Fibroblast of peridontal ligament (primary cell): ENCODE measurements around the gene CDV3.
"Not testable (repeated sequence)": the region's sequence is repeated elsewhere in the genome, so short reads cannot be mapped to it uniquely, and the experiment has no call there.

Experiments used
- DNase-seq: peaks from one replicate; pipeline ENCODE4 v3.0.0-alpha.2; 2010; ENCODE audit errors: extremely low read depth

CDV3 gene

DNA sequence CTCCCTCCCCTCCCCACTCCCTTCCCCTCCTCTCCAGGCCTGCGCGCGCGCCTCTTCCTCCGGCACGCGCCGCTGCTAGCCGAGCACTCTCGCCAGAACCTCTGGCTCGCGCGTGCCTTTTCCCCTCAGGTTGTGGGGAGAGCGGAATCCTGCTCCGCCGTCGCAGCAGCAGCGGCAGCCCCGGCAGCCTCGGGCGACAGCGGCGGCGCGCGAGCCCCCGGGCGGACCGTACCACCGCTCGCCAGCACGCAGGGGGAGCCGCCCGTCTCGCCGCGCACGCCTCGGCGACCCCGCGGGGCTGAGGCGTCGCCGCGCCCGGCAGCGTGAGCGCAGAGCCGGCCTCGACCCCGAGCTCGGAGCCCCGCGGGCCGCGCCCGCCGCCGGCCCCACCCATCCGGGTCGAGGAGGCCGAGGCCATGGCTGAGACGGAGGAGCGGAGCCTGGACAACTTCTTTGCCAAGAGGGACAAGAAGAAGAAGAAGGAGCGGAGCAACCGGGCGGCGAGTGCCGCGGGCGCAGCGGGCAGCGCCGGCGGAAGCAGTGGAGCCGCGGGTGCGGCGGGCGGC lies at the start of gene CDV3:
CDV3 (plus strand) TSS at position 58 of the 566 bp plus-strand sequence; CDS start at position 417, 359 bp downstream.
- DNase-seq: no peak

- DNase-seq: not testable (repeated sequence)
These were observed 49.7 kb upstream of the CDV3 start for GRCh38 chr3:133523758-133524157.

DNA sequence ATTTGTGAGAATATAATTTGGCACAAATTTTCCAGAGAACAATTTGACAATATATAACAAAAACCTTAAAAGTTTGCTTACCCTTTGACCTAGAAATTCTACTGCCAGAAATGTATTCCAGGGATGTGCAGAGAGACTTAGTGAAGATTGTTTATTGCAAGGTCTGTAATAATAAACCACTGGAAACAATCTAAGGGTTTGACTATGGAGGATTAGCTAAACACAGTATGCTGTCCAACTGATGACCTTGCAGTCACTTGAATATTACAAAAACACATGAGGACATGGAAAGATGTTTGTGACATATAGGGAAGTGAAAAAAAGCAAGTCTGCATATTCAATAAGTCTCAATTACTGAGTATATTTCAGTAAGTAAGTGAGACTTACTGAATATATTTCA lies 48.1 kb upstream of the CDV3 start:
- peak; percentile 14 for DNase-seq

DNA sequence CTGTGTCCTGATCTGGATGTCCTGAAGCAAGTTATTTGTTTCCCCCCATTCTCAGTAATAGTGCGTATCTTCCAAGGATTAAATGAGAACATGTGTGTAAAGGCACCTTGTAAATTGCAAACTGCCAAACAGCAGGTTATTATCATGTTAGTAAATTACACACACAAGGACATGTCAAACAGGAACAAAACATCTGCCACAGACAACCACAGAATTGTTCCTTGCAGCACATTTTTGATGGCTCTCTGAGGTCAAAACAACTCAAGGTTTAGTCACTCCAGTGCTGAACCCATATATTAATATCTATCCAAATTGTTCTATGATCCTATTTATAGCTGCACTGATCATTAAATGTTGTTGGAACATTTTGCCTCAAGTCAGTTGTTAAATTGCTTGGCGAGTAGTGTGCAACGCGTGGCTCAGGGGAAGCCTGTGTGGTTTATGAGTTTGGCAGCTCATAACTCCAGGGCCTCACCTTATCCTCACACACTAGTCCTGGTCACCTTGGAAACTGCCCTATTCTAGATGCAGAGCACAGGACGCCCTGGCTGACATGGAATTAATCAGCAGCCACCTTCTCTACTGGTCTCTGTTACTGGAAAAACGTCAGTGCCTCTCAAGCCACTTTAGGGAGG lies 46.3 kb upstream of the CDV3 start:
- DNase-seq: no peak

GRCh38 chr3:133529809-133530208 lies 43.7 kb upstream of the CDV3 start:
- no peak for DNase-seq

DNA sequence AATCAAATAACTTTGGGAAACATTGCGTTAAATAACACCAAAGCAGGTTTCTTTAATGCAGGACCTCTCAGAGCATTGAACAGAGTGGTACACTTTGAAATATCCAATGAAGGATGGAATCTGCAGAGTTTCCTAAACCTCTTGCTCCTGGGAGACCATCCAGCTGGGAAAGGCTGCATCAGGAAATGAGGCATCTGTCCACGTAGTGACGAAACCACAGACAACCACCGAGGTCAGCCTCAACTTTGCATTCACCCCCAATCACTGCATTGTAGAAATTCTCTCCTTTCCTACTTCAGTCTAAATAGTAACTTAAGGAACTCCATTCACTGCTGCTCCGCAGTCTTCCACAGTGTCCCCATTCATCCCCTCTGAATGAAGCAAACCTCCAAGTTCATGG lies 41.5 kb upstream of the CDV3 start:
- DNase-seq: peak; percentile 88

DNA sequence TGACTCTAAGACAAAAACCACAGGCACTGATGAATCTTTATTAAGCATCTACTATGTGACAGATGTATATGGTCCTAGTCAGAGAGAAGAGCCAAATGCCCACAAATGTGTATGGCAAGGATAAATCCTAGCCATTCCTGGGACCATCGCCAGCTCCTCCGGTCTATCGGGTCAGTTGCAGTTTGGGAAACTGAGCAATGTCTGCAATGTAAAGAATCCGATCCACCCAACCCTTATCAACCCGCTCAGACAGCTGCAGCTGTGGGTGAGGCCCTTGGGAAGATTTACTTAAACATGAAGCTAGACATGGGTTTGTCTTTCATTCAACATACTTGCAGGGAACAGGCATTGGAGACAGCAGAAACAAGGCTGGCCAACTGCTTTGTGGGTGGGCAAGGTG lies 40.5 kb upstream of the CDV3 start:
- DNase-seq: no peak

GRCh38 chr3:133535971-133536881 lies 37.3 kb upstream of the CDV3 start:
- peak; percentile 97 for DNase-seq

DNA sequence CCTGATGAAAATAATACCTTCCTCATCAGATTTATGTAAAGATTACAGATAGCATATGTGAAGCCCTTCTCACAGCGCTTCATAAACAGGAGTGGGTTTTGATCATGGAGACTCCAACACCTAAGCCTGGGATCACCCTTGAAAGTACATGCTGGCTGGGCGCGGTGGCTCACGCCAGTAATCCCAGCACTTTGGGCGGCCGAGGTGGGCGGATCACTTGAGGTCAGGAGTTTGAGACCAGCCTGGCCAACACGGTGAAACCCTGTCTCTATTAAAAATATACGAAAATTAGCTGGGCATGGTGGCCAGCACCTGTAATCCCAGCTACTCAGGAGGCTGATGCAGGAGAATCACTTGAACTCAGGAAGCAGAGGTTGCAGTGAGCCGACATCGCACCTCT lies 36.4 kb upstream of the CDV3 start:
- DNase-seq: not testable (repeated sequence)

DNA sequence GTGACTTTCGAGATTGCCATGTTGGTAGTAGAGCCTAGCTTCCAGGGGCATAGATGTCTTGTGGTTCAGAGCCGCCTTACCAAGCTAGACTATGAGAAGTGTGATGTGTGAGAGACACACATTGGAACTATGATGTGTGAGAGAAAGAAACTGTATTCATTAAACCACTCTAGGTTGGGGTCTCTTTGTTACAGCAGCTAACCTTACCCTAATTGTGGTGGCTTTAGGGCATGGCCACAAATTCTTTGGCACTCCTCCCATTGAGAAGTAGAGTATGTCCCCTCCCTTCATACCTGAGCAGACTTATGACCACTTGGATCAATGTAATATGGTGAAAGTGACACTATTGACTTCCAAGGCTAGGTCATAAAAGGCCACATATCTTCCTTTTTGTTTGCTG lies 35.3 kb upstream of the CDV3 start:
- DNase-seq: no peak

DNA sequence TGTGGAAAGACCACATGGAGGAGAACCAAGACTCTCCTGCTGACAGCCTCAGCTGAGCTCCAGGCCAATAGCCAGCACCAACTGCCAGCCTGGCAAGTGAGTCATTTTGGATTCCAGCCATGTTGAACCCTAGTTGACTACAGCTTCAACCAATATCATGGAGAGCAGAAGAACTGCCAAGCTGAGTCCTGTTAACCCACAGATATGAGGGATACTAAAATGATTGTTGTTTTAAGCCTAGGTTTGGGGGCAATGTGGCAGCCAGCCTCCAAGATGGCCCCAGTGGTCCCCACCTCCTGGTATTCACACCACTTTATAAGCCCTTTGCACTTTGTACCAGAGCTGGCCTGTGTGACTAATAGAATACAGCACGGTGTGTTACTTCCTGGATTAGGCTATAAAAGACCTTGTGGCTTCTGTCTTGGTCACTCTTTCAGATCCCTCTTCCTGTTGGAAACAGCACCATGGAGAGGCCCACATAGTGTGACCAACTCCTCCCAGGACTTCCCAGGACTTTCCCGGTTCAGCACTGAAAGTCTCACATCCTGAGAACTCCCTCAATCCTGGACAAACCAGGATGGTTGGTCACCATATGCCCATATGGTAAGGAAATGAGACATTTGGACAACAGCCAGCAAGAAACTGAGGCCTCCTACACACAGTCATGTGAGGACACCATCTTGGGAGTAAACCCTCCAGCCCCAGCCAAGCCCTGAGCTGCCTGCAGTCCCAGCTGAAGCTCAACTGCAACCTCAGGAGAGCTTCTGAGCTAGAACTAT lies 32.4 kb upstream of the CDV3 start:
- DNase-seq: peak; percentile 66

DNA sequence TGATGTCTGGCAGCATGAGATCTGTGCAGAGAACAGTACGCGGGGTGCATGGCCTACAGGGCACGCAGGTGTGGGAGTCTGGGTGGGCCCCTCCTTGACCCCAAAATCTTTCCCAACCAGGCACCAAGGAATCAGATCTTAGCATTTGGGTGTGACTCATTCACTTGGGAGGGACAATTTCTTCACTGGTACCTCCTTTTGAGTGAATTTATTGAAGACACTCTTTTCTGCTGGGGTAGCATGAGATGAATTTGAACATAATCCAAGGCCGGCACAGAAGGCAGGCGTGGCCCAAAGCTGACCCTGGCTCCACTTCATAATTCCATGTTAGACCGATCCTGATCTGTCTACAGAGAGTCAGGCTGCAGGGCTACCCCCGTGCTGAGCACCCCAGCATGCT lies 30.6 kb upstream of the CDV3 start:
- no peak for DNase-seq

GRCh38 chr3:133544983-133545382 lies 28.5 kb upstream of the CDV3 start:
- not testable (repeated sequence) for DNase-seq

DNA sequence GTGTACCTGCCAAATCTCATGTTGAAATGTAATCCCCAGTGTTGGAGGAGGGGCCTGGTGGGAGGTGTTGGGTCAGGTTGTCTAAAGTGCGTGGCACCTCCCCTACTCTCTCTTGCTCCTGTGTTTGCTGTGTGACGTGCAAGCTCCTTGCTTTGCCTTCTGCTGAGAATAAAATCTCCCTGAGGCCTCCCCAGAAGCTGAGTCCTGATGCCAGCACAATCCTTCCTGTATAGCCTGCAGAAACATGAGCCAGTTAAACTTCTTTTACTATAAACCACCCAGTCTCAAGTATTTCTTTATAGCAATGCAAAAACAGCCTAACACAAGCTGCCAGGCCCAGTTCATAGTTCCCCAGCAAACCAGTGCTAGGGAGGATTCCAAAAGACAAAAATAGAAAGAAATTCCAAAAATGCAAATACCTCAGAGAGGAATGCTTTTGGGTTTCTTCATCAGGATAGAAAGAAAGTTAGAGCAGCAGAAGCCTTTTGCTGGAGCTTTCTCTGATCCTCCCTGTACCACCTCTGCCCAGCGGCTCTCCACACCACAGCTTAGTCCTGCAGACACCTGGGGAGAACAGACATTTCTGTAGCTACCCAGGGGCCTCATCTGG lies 25.9 kb upstream of the CDV3 start:
- DNase-seq: peak; percentile 85

DNA sequence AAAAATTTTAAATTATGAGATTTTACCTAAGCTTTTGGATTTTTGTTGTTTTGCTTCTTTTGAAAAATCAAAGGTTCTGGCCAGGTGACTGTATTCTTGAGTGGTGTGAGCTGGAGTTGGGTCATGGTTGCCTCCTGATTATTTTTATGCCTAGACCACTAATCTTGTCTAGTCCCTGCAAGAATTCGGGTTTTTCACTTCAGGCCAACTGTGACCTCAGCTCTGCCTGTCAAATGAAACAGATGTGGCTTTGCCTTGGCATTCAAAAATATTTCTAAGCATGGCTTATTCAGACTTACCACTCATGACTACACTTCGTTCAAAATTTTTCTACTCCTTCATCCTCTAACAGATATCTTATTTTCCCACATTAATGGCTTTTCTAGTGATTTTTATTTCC lies 25.4 kb upstream of the CDV3 start:
- peak; percentile 74 for DNase-seq

GRCh38 chr3:133549565-133549964 lies 23.9 kb upstream of the CDV3 start:
- DNase-seq: no peak

GRCh38 chr3:133551589-133551988 lies 21.9 kb upstream of the CDV3 start:
- DNase-seq: not testable (repeated sequence)

DNA sequence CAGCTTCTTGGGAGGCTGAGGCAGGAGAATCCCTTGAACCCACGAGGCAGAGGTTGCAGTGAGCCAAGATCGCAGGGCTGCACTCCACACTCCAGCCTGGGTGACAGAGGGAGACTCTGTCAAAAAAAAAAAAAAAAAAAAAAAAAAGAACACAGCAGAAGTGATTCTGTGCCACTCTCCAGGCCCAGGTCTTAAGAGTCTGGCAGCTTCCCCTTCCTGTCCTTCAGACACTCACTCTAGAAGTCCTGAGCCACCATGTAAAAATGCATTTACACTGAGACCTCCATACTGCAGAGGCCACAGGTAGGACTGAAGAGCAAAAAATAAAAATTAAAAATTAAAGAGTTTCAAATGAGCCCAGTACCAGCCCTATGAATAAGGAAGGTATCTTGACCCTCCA lies 11.8 kb upstream of the CDV3 start:
- no peak for DNase-seq

DNA sequence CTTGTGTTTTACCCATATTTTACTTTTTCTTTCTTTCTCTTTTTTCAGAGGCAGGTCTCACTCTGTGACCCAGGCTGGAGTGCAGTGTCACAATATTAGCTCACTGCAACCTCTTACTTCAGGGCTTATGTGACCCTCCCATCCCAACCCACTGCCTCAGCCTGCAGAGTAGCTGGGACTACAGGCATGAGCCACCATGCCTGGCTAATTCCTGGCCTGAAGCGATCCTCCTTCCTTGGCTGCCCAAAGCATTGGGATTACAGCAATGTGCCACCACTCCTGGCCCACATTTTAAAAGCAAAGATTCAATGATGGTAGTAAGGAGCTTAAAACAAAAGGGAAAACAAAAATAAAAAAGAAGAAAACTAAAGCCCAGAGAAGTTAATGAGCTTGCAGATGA lies 11.1 kb upstream of the CDV3 start:
- DNase-seq: no peak

- peak; percentile 75 for DNase-seq
These were observed 10.3 kb upstream of the CDV3 start for GRCh38 chr3:133563186-133563591.

DNA sequence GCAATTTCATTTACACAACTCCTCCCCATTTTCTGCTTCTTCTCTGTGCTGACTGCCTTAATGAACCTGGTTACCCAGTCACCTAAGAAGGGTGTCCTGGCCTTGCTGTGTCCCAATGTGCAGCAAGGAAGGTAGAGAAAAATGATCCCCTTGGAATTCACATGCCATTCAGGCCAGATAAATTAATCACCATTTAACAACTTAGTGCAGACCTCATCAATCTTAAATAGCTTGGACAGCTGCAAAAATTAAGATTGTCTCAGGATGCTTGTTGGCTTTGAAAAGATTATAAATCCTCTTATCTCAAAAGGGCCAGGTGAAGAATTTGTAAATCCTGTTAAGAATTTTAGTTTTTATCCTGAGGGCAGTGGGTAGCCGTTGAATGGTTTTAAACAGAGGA lies 9.7 kb upstream of the CDV3 start:
- DNase-seq: no peak
